ENCODE data around the gene SEC22B.
"Not testable (repeated sequence)": the region's sequence is repeated elsewhere in the genome, so short reads cannot be mapped to it uniquely, and the experiment has no call there.

The SEC22B gene

DNA sequence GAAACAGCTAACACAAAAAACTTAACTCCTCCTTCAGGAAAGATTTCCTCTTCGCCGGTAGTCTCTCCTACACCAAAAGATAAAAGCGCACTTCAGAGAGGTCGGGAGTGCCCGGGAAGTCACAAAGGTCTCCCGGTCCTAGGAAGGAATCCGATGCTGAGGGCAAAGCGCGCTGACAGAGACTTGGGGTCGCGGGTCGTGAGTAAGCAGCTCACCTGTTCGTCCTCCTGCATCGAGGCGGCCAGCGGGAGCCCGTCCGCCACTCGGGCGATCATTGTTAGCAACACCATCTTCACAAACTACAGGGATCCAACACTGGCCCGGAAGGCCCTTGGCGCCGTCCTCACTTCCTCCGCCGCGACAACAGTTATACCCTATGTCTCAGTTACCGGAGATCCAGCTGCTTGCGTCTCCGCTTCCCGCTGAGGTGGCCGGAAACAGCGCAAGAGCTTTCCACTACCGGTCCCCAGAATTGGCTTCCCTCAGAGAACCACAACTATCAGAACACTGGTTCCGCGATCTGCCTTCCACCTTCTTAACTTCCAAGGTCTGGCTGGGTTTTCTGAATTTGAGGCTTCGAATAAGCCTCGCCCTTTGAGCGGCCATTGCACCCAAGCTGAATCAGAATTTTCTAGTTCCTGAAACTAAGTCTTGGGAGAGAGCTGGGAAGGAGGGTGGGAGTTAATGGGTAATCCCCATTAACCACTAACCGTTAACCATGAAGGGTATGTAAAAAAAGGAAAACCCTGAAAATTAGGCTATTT is at the start of gene SEC22B:
Gene SEC22B, minus strand, starts transcription at position 429 of the 764 bp plus-strand sequence. Its CDS starts 139 bp downstream, at position 290.
- TF ChIP-seq ZFX (IDR thresholded peaks at IDR 0.05; ENCODE audit: borderline replicate concordance) = no peak
- TF ChIP-seq CTCF (IDR thresholded peaks at IDR 0.05) = no peak
- H3K27ac ChIP-seq = peak within 1 kb of the TSS; percentile 89

DNA sequence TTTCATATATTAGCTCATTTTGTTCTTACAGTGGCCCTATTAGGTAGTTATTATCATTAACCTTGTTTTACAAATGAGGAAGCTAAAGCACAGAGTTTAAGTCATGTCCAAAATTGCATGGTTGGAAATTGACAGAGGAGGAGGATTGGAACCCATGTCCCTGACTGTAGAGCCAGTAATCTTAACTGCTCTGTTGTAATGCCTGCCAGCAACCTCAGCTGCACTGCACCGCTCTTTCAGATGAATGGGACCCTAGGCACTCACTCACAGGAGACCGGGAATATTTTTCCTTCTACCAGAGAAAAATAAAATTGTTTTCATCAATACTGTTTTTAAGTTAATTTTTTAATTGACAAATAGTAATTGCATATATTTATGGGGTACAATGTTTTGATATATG is 41.6 kb upstream of the SEC22B start:
- not testable (repeated sequence) for H3K27ac ChIP-seq

DNA sequence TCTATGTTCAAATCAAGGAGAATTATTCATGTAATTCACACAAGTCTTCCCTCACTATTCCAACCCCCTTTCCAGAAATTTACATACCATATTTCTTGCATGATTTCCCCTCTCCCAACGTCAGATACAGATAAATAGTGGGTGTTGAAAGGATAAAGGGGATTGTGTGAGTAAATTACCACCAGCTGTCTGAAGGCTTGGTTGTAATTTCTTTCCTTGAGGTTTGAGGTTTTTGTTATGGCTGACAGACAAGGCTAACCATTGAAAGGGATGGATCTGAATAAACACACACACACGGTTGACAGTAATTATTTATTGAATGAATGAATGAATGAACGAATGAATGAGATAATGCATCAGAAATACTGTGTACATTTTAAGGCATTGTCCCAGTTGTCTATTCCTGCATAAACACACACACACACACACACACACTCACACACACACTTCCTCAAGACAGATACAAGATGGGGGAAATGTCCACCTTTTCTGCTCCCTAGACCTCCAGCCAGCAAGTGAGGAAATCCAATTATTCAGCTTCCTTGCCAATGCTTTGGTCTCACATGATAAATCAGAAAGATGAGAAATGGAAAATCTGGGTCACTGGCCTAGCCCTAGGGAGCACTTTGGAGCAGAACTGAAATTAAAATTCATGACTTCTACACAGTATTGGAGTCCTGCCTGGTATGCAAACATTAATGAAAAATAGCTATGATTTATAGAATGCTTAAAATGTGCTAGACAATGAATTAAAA is 41.0 kb upstream of the SEC22B start:
- not testable (repeated sequence) for H3K27ac ChIP-seq

DNA sequence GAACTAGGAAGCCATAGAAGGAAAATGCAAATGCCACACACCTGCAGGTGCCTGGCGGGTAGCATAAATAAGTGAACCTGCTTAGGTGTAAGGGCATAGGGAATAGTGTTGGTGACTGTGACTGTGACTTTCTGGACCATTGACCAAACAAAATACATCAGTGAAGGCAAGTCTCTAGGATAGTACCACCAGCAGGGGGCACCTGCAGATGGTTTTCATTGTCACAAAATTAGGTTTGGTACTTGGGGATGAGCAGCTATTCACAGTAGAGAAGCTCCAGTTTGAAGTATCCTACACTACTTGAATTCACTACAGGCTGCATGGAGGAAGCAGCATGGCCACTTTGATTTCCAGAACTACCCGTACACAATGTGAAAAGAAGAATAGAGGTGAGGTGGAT is 37.3 kb upstream of the SEC22B start:
- H3K27ac ChIP-seq = not testable (repeated sequence)

GRCh38 chr1:120210754-120211153 is 34.4 kb upstream of the SEC22B start:
- not testable (repeated sequence) for H3K27ac ChIP-seq

DNA sequence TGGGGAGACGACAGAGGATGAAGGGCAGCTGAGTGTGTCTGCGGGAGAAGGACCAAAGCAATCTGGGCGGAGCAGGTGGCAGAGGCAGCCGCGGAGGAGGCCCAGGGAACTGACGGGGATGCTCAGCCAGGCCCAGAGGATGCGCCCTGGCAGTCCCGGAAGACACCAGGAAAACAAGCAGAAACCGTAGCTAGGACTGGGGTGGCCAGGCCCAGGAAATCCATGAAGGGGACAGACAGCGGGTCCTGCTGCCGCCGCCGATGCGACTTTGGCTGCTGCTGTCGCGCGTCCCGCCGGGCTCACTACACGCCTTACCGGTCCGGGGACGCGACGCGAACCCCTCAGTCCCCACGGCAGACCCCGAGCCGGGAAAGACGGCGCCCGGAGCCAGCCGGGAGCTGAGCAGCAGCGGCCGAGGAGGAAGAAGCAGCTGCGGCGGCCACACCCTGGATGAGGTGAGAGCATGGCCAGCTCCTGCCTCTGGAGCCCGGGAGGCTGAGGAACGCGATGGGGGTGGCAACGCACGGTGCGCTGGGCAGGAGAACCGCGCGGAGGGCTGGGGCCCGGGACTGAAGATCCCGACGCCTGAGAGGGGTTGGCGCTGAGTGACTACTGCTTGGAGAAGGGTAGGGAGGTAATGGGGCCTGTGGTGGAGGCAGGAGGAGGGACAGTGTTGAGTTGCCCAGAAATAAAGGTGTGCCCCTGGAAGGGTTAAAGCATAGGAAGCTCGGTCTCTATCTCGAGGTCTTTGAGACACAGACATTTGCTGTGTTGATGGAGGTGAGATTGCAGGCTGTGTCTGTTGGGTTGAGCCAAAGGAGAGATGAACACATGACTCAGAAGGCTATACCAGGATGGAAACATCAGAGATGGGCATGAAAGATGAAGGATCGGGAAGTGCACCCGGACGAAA is 20.8 kb upstream of the SEC22B start:
- not testable (repeated sequence) for H3K27ac ChIP-seq

- not testable (repeated sequence) for H3K27ac ChIP-seq
Measured at GRCh38 chr1:120188626-120189025, 12.3 kb upstream of the SEC22B start.

DNA sequence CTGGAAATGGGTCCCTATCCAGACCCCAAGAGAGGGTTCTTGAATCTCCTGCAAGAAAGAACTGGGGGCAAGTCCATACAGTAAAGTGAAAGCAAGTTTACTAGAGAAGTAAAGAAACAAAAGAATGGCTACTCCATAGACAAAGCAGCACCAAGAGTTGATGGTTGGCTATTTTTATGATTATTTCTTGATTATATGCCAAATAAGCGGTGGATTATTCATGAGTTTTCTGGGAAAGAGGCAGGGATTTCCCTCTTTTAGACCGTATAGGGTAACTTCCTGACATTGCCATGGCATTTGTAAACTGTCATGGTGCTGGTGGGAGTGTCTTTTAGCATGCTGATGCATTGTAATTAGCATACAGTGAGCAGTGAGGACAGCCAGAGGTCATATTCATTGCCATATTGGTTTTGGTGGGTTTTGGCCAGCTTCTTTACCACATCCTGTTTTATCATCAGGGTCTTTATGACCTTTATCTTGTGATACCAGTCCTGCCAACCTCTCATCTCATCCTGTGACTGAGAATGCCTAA is 5.9 kb upstream of the SEC22B start:
- not testable (repeated sequence) for H3K27ac ChIP-seq

DNA sequence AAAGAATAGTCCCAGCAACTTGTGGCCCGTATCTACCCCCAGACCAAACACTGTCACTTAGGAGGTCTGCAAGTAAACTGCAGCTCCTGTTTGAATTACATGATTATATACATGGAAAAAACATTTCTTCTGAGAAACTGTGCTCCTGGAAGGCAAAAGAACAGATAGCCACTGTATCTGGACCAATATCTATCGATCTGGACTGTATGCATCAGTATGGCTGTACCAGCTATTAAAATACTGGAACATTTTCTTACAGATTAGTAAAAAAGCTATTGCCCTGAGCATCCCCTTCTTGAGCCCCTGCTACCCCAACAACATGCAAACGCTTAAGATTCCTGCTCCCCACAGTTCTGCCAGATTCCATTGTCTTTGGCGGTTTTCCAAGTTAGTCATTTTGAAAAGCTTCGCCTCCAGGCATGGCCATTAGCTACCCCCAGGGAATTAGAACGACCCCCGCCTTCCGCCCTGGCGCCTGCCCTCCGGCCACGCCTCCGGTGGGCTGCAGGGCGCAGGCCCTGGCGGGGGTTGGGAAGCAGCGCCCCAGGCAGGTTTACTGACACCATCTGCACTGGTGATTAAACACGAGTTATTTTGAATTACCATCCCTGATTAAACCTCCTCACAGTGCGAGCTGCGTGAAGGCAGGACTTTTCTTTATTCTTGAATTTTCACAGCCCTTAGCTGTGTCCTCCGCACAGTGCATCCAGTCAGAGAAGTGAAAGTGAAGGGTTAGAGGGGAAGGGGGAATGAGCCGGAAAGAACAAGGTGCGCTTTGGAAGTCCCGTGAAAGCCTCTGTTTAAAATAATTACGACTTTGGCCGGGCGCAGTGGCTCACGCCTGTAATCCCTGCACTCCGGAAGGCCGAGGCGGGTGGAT is 3.7 kb upstream of the SEC22B start:
- not testable (repeated sequence) for H3K27ac ChIP-seq

DNA sequence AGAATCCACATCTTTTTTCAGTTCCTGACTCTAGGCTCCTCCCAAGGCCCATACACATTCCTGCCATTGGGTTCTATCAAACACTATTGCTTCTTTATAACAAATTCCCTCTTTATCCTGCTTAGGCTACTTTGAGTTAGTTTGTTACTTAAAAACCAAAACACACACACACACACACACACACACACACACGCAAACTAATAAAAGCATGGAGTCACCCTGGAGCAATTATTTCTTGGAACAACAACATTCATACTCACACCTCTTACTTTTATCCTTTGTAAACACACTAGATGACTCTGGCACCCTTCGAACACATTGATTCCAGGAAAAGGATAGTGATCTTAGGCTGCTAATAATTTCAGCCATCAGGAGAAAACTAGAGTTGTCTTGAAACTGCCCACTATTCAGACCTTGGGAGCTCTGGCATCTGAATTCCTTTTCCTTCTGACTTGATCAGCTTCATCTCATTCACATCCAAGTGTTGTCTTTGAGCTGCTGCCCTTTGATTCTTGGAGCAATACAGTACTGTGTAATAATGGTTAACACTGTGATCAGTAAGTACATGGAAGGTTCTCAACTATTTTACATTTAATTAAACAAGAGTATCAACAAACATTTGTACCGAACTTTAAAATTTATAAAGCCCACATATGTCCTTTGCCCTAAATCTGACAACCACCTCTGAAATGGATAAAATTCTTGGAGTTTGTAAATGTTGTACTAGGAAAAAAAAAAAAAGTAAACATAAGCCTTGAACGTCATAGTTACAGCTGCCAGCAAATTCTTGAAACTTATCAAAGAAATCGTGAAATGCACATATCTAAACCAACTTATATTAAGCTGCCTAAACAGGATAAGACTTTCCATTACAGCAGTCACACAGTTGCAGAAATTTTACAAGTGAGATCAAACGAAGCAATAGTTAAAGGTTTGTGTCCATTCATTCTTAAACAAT is 2.8 kb upstream of the SEC22B start:
- TF ChIP-seq ZFX (IDR thresholded peaks at IDR 0.05; ENCODE audit: borderline replicate concordance) (no peak), CTCF (IDR thresholded peaks at IDR 0.05) (no peak)
- H3K27ac ChIP-seq = no peak overlapping the region

GRCh38 chr1:120178058-120178457 is 1.7 kb upstream of the SEC22B start:
- not testable (repeated sequence) for H3K27ac ChIP-seq

GRCh38 chr1:120175688-120176087 is 632 bp downstream of the SEC22B start:
- peak overlapping the region; percentile 89 for H3K27ac ChIP-seq

DNA sequence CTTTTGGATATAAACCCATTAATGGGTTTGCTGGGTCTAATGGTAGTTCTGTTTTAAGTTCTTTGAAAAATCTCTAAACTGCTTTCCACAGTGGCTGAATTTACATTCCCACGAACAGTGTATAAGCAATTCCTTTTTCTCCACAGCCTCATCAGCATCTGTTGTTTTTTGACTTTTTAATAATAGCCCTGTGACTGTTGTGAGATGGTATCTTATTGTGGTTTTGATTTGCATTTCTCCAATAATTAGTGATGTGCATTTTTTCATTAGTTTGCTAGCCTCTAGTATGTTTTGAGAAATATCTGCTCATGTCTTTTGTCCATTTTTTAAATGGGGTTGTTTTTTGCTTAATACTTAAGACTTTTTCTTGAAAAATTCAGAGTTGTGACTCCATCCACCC is 11.6 kb downstream of the SEC22B start:
- not testable (repeated sequence) for H3K27ac ChIP-seq

DNA sequence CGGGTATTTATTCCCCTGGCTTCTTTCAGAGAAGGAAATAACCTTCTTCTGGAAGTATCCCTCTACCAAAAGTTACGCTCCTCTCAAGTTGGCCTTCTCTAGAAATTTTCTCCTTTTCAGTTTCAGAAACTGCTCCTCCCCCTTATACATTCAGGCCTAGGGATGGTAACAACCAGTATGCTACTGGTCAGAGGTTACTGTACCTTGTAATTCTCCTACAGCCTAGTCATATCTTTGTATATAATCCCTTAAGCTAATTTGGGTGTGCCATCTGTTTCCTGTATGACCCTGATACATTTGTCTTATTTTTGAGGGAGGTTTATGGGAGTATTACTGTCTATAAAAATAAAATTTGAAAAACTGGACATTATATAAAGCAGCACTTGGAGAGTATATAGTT is 14.3 kb downstream of the SEC22B start:
- H3K27ac ChIP-seq = not testable (repeated sequence)

DNA sequence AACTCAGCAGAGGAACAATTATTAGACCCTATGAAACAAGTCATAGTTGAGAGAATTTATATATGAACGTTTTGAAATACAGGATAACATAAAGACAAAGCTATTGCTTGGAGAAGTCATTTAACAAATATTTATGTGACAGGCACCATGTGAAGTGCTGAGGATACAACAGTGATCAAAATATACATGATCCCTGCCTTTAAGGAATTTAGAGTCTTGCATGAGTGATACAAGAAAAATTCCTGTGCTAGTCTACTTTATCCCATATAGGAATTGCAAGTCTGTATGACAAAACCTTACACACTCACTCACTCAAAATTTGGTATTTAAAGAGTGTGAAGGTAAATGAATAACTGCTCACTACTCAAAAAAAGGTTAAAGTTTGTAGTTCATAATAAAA is 17.8 kb downstream of the SEC22B start:
- not testable (repeated sequence) for H3K27ac ChIP-seq

GRCh38 chr1:120158086-120158485 is 18.2 kb downstream of the SEC22B start:
- not testable (repeated sequence) for H3K27ac ChIP-seq

All from 22Rv1 (cell line).